Tibial artery (tissue), 4 donors: ENCODE results near the gene TLE4.
"Not testable (repeated sequence)": the region's sequence is repeated elsewhere in the genome, so short reads cannot be mapped to it uniquely, and the experiment has no call there.

Experiments
- DNase-seq, 2 donors: peaks; one replicate each; pipeline ENCODE4 v3.0.0-alpha.2; 2019
- H3K27ac ChIP-seq, 2 donors: fragments of 200-600 bp; sonication (generic) in 1 of 2; 1 replicate in 1 of 2; 2 replicates in 1 of 2; pipeline ENCODE4 v1.5.1; 2018 to 2019; ENCODE audit warnings: mild to moderate bottlenecking in 1 of 2
- H3K27me3 ChIP-seq, 2 donors: fragments of 200-600 bp; sonication (generic) in 1 of 2; one replicate each; pipeline versions ENCODE4 v1.5.1 to v1.6.0; 2016 to 2019
- H3K36me3 ChIP-seq, 3 donors: fragments of 200-600 bp; sonication (generic) in 2 of 3; one replicate each; pipeline ENCODE4 v1.5.1; 2016 to 2019; ENCODE audit warnings: mild to moderate bottlenecking in 2 of 3
- H3K4me1 ChIP-seq, 4 donors: fragments of 200-600 bp; sonication (generic) in 2 of 4; 1 replicate in 3 of 4; 2 replicates in 1 of 4; pipeline ENCODE4 v1.5.1; 2016 to 2019
- H3K4me3 ChIP-seq, 2 donors: fragments of 200-600 bp; sonication (generic) in 1 of 2; 1 replicate in 1 of 2; 2 replicates in 1 of 2; pipeline ENCODE4 v1.5.1; 2018 to 2019; ENCODE audit warnings: mild to moderate bottlenecking in 2 of 2
- H3K9me3 ChIP-seq, 3 donors: fragments of 200-600 bp; sonication (generic) in 1 of 3; one replicate each; pipeline ENCODE4 v1.5.1; 2016 to 2019
- intact Hi-C: fragments of 100-400 bp; cut with DNase I; formaldehyde crosslinking; loops from one replicate; pipeline ENCODE4 v1.15.0; 2023; ENCODE audit warnings: low total_unique reads
- TF ChIP-seq, protein P1 (sequence below), 2 experiments: fragments of 200-600 bp in 1 of 2; fragments of 450-650 bp in 1 of 2; IDR thresholded peaks; one replicate each; pipeline ENCODE4 v1.5.1; 2017 to 2019; ENCODE audit warnings: antibody characterized with exemption in 2 of 2, mild to moderate bottlenecking in 1 of 2, moderate library complexity in 1 of 2

Gene TLE4

DNA sequence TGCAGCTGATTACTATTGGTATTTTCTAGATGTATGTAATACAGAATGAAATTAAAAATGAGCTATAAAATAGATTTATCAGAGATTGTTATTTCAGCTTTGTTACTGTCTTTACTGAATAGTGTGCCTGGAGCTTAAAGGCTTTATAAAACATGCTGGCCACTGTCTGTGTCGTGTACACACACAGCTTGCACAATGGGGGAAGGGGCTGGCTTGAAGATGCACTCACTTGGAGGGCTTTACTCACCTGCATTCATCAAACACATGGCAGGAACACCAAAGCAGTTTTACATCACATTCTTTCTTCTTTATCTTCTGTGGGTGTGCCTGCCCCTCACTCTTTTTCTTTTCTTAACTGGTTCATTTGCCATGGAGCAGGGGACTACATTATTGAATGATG is 60.9 kb downstream of the TLE4 start:
- Histone ChIP-seq H3K27me3 (no peaks in the 10 kb centered on the region), H3K4me1 (peaks cover 0 to 24% (median 0%) of the 10 kb centered on the region in 4 donors), H3K4me3 (no peak overlapping the region), H3K9me3 (no peaks in the 10 kb centered on the region), H3K36me3 (no peaks in the 10 kb centered on the region), H3K27ac (no peak overlapping the region)
- TF ChIP-seq, protein P1, sequence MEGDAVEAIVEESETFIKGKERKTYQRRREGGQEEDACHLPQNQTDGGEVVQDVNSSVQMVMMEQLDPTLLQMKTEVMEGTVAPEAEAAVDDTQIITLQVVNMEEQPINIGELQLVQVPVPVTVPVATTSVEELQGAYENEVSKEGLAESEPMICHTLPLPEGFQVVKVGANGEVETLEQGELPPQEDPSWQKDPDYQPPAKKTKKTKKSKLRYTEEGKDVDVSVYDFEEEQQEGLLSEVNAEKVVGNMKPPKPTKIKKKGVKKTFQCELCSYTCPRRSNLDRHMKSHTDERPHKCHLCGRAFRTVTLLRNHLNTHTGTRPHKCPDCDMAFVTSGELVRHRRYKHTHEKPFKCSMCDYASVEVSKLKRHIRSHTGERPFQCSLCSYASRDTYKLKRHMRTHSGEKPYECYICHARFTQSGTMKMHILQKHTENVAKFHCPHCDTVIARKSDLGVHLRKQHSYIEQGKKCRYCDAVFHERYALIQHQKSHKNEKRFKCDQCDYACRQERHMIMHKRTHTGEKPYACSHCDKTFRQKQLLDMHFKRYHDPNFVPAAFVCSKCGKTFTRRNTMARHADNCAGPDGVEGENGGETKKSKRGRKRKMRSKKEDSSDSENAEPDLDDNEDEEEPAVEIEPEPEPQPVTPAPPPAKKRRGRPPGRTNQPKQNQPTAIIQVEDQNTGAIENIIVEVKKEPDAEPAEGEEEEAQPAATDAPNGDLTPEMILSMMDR (IDR thresholded peaks at IDR 0.05) = no peak
- intact Hi-C loops = no loop called here
- DNase-seq = no peak

DNA sequence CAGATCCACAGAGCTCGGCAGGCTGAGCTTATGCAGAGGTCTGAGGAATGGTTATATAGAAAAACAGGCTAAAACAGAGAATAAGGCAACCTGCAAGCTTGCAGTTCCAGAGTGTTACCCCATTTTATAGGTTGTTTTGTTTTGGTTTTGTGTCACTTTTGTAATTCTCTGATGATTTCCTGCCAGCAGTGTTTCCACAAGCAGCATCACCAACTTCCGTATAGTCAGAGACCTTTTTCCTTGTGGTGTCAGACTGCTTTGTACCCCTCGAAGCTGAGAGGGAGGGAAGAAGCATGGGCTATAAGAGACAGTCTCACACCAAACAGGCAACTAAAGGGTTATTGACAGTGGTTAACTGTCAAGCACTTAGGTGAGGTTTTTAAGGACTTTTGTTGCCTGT is 61.8 kb downstream of the TLE4 start:
- no peaks in the 10 kb centered on the region for H3K9me3 ChIP-seq
- peaks cover 0 to 24% (median 0%) of the 10 kb centered on the region in 4 donors for H3K4me1 ChIP-seq
- intact Hi-C loops = no loop called here
- TF ChIP-seq, protein P1 (IDR thresholded peaks at IDR 0.05) = no peak
- H3K27ac ChIP-seq = no peak overlapping the region
- DNase-seq = no peak
- H3K27me3 ChIP-seq = no peaks in the 10 kb centered on the region
- no peak overlapping the region for H3K4me3 ChIP-seq
- no peaks in the 10 kb centered on the region for H3K36me3 ChIP-seq

DNA sequence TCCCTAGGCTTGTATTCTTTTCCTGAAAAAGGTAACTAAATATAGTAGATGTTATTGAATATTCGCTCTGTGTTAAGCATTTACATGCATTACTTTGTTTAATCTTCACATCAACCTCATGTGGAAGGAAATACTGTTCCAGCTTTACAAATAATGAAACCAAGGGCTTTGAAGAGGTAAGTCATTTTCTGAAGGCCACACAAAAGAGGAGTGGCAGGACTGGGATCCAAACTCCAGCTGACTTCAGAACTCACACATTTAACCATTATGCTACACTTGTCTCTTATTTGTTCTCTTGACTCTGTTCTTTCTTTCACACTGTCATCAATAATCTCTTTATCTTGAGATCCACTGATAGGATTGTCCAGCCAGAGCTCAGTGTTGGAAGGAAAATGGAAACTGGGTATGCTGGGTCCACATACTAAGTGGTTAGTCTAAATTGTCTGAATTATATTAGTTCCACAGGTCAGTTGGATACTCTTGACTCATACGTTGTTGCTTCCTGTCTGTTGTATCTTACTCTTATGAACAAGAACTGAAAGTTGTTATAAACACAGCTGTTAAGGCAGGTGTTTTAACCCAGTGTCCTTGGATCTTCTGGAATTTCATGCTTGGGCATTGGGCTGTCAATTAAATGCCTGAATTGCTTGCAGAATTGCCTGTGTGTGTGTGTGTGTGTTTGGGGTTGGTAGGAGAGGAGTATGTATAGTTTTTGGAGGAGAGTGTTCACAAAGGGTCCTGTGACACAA is 65.6 kb downstream of the TLE4 start:
- intact Hi-C loops = no loop called here
- TF ChIP-seq, protein P1 (IDR thresholded peaks at IDR 0.05) = no peak

DNA sequence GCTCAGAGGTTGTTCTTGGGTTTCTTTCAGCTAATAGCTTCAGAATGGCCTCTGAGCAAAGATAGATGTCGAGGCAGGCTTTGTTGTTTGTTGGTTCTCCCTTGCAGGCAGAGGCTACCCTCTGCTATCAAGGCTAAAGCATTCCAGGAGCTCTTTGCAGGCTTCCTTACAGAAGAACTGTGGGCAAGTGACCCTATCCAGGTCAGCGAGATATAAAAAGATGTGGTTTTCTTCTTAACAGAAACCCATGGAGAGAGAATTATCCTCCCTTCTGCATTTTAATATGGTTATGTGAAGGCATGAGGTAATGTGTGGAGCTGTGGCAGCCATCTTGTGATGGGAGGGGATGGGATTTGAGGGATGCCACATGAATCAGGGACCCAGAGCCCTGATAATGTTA is 67.0 kb downstream of the TLE4 start:
- intact Hi-C loops = no loop called here

More for the DNA sequence above, 65.6 kb downstream of the TLE4 start:
- Histone ChIP-seq H3K36me3 (no peaks in the 10 kb centered on the region), H3K4me3 (no peak overlapping the region), H3K4me1 (no peaks in the 10 kb centered on the region), H3K27ac (no peak overlapping the region), H3K9me3 (no peaks in the 10 kb centered on the region), H3K27me3 (no peaks in the 10 kb centered on the region)
- no peak for DNase-seq

DNA sequence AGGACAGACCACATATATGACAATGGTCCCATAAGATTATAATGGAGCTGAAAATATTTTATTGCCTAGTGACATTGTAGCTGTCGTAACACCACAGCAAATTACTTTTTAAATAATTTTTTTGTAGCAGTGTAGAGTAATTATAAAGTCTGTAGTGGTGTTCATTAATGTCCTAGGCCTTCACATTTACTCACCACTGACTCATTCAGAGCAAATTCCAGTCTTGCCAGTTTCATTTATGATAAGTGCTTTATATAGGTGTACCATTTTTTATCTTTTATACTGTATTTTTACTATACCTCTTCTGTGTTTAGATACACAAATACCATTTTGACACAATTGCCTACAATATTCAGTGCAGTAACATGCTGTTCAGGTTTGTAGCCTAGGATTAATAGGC is 67.6 kb downstream of the TLE4 start:
- Histone ChIP-seq H3K4me1 (no peaks in the 10 kb centered on the region), H3K36me3 (peaks cover 0 to 3% (median 0%) of the 10 kb centered on the region in 3 donors), H3K4me3 (no peak overlapping the region), H3K27ac (no peak overlapping the region), H3K9me3 (no peaks in the 10 kb centered on the region), H3K27me3 (no peaks in the 10 kb centered on the region)
- TF ChIP-seq, protein P1 (IDR thresholded peaks at IDR 0.05) = no peak
- DNase-seq = no peak
- intact Hi-C loops = no loop called here

More for the DNA sequence above, 67.0 kb downstream of the TLE4 start:
- no peaks in the 10 kb centered on the region for H3K4me1 ChIP-seq
- no peak overlapping the region for H3K27ac ChIP-seq
- H3K4me3 ChIP-seq = no peak overlapping the region
- DNase-seq = no peak
- H3K27me3 ChIP-seq = no peaks in the 10 kb centered on the region
- H3K36me3 ChIP-seq = no peaks in the 10 kb centered on the region
- TF ChIP-seq, protein P1 (IDR thresholded peaks at IDR 0.05) = no peak
- no peaks in the 10 kb centered on the region for H3K9me3 ChIP-seq

DNA sequence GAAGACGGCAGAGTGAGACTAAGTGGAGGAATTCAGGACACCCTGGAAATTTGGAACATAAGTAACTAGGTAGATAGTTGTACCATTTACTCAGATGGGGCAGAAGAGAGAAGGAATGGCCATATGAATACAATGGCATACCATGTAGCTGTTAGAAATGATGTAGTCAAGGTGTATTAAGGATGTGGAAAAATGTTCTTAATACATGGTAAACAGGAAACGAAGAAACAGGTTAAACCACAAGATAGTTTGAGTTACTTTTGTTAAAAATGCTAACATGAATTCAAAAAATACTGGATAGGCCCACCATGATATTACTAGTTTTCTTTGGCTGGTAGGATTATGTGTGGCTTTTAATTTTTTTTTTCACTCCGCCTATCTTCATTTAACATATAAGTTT is 68.3 kb downstream of the TLE4 start:
- intact Hi-C loops, H3K27me3 ChIP-seq, H3K36me3 ChIP-seq, H3K4me1 ChIP-seq, H3K9me3 ChIP-seq, H3K4me3 ChIP-seq, H3K27ac ChIP-seq, DNase-seq: not testable (repeated sequence)
